Activated naive CD8-positive, alpha-beta T cell (primary cell): Measurements from ENCODE around the gene VWDE.

Experiments used
- H3K27ac Mint-ChIP-seq: one replicate; pipeline ENCODE4 v1.8.0; 2021; ENCODE audit warnings: mixed read lengths
- H3K27me3 Mint-ChIP-seq: one replicate; pipeline ENCODE4 v1.8.0; 2021; ENCODE audit warnings: mixed read lengths
- H3K36me3 Mint-ChIP-seq: one replicate; pipeline ENCODE4 v1.8.0; 2021; ENCODE audit warnings: mixed read lengths
- H3K4me1 Mint-ChIP-seq: one replicate; pipeline ENCODE4 v1.8.0; 2021; ENCODE audit warnings: low read depth, mixed read lengths
- H3K4me3 Mint-ChIP-seq: one replicate; pipeline ENCODE4 v1.8.0; 2021; ENCODE audit warnings: mild to moderate bottlenecking, mixed read lengths
- H3K9me3 Mint-ChIP-seq: one replicate; pipeline ENCODE4 v1.8.0; 2021; ENCODE audit warnings: low read depth, mixed read lengths

The VWDE gene

DNA sequence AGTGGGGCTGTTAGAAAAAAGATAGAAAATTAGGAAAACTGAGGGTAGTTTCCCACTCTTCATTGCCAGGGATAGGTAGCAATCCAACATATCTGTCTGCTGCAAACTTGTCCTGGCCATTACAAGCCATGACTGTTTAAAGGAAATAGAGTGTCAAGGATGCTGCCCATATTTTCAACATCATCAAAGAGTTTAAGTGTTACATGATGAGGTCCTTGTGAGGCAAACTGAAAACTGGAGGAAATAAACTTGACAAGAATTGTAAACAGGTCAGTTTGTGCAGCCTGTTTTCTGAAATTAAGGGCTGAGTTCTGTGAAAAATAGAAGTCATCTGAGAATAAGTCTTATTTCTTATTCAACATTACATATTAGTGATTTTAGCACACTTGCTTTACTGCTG, 78.0 kb downstream of the VWDE start:
- no peak overlapping the region for H3K27ac Mint-ChIP-seq
- H3K9me3 Mint-ChIP-seq, result no peaks in the 10 kb centered on the region
- no peak overlapping the region for H3K4me3 Mint-ChIP-seq
- no peaks in the 10 kb centered on the region for H3K27me3 Mint-ChIP-seq
- no peaks in the 10 kb centered on the region for H3K36me3 Mint-ChIP-seq
- peaks cover 4% of the 10 kb centered on the region for H3K4me1 Mint-ChIP-seq

DNA sequence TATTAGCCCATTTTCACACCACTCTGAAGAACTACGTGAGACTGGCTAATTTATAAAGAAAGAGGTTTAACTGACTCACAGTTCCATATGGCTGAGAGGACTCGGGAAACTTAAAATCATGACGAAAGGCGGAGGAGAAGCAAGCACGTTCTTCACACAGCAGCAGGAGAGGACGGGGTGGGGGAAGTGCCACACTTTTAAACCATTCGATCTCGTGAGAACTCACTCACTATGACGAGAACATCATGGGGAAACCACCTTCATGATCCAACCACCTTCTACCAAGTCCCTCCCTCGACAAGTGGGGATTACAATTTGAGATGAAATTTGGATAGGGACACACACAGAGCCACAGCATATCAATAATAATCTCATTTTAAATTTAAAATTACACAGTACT, 80.2 kb downstream of the VWDE start:
- Mint-ChIP-seq H3K4me1 (peaks cover 7% of the 10 kb centered on the region), H3K27me3 (no peaks in the 10 kb centered on the region), H3K27ac (no peak overlapping the region), H3K4me3 (no peak overlapping the region), H3K36me3 (no peaks in the 10 kb centered on the region), H3K9me3 (no peaks in the 10 kb centered on the region)

DNA sequence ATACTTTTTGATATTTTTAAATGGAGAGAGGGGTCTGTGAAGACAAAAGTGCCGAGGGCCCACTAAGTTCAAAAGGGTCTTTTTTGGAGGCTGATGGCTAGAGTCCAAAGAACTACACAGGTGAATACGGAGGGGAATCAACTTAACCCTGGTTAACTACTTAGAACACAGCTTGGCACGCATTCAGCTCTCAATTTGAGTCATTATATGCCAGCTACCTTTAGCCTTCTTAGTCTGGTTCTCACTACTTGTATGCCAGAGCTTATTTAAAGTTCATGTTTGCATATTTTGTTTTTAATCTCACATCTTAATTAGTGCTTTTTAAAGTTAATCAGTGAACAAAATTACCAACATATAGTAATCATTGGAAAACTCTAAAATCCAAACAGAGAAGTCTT, 80.8 kb downstream of the VWDE start:
- Mint-ChIP-seq H3K27ac (no peak overlapping the region), H3K9me3 (no peaks in the 10 kb centered on the region), H3K4me1 (peaks cover 7% of the 10 kb centered on the region), H3K4me3 (no peak overlapping the region), H3K27me3 (no peaks in the 10 kb centered on the region), H3K36me3 (no peaks in the 10 kb centered on the region)

DNA sequence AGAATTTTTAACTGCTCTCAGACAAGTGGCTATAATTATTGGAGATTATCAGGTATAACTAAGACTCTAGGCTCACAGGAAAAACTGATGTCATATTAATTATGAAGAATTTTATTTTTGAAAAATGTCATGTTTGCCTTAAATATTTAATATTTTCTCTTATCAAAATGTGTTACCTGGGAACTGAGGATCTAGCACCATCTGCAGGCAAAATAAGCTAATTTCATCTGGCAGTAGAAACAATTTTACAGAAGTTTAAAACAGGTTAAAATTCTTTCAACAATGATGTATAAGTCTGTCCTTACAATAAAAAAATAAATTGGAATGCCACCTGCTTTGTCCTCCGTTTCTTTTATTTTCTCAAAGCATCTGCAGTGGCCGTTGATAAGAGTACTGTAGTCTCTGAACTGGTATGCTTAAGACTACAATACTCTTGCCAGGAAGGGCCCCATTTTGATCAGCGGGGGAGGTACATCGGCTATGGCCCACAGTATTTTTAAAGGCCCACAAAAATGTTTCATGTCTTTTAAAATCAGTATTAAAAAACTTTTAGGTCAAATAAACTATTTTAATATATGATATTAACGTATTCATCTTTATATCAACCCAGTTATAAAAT, 81.3 kb downstream of the VWDE start:
- Mint-ChIP-seq H3K27me3 (no peaks in the 10 kb centered on the region), H3K27ac (no peak overlapping the region)

DNA sequence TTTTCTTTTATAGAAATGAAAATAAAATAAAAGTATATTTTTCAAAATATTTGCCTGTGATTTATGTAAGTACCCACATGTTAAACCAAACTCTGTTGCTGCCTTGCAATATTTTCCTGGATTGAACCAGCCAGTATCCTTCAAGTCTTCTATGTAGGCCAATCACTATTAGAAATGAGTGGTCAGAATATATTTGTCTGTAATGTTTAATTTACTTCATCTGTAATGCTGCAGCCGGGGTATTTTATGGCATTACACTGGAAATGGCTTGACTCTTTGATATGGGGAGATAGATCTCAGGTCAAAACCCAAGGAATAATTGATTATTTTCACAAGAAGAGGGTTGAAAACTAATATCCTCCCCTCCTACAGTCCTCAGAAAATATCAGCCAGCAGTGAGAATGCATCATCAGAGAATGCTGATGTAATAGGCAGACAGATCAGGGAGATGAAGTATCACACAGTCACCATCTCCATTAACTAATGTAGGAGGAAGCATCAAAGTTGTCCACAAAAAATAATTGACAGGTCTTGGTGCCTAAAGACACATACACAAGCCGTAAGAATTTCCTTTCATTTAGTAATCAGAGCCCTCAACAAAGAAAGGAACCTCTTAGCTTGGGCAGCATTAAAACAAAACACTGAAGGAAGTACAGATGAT, 82.5 kb downstream of the VWDE start:
- no peak overlapping the region for H3K27ac Mint-ChIP-seq
- H3K36me3 Mint-ChIP-seq, result no peaks in the 10 kb centered on the region
- H3K4me3 Mint-ChIP-seq, result no peak overlapping the region
- H3K27me3 Mint-ChIP-seq, result no peaks in the 10 kb centered on the region
- peaks cover 7% of the 10 kb centered on the region for H3K4me1 Mint-ChIP-seq
- no peaks in the 10 kb centered on the region for H3K9me3 Mint-ChIP-seq

More for the DNA sequence above, 81.3 kb downstream of the VWDE start:
- no peaks in the 10 kb centered on the region for H3K36me3 Mint-ChIP-seq
- no peaks in the 10 kb centered on the region for H3K9me3 Mint-ChIP-seq
- no peak overlapping the region for H3K4me3 Mint-ChIP-seq
- H3K4me1 Mint-ChIP-seq, result peaks cover 7% of the 10 kb centered on the region

DNA sequence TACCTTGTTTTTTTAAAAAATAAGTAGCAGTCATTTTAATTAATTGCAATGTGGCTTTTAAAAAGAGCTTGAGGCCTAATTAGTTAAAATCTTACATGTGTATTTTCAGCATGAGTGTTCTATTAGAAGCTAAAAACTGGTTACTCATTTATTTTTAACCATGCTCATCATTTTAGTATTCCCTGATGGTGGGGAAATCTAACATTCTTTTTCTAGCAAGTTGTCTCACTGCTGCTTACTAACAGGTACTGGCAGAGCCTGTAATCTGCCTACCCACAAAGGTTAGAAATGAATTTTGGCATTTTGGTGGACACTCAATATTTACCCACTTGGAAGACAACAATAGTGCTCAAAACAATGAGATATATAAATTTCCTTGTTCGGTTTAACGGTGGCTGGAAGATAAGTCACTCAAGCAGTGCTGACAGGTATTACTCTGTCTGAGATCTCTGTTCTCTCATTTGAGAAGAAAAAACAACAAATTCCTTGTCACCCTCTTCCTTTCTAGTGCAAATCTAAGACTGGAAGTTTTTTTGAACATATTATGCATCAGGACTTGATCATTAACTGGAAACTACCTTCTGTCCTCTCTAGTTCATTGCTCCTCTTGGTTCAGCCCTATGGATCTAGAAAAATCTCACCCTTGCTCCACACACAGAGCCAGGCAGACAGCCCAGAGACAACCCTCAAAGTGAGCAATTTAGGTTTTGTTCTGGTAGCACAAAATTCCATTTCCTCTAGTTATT, 83.3 kb downstream of the VWDE start:
- Mint-ChIP-seq H3K9me3 (no peaks in the 10 kb centered on the region), H3K27me3 (no peaks in the 10 kb centered on the region), H3K36me3 (no peaks in the 10 kb centered on the region), H3K27ac (no peak overlapping the region), H3K4me3 (no peak overlapping the region), H3K4me1 (peaks cover 7% of the 10 kb centered on the region)

DNA sequence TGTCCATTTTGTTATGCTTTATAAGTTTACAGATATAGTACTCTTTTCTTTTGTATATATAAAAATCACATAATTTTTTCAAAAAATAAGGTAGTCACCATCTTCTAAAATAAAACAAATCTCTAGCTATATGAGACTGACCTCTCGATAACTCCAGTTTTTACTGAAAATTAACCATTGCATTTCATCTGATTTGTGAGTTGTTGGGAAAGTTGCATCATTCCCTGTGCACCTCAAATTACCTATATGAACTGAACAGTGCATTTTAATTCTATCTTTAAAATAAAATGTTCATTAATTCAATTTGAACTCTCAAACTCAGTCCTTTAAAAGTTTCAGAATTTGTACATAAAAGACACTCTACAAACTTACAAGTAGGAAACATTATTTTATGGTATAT, 86.0 kb downstream of the VWDE start:
- no peaks in the 10 kb centered on the region for H3K9me3 Mint-ChIP-seq
- H3K4me1 Mint-ChIP-seq, result peaks cover 9% of the 10 kb centered on the region
- no peak overlapping the region for H3K4me3 Mint-ChIP-seq
- H3K36me3 Mint-ChIP-seq, result peaks cover 2% of the 10 kb centered on the region
- no peaks in the 10 kb centered on the region for H3K27me3 Mint-ChIP-seq
- no peak overlapping the region for H3K27ac Mint-ChIP-seq

DNA sequence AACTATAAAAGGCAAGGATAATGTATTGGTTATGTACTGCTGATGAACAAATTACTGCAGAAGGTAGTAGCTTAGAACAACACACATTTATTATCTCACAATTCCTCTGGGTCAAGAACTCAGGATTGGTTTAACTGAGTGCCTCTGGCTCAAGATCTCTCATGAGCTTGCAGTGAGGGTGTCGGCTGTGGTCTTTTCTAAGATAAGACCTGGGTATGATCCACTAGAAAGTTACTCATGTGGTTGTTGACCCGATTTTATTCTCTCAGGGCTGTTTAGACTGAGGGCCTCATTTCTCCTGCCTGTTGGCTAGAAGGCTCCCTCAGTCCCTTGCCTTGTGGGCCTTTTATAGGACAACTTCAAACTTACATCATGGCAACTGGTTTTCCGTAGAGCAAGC, 86.7 kb downstream of the VWDE start:
- H3K9me3 Mint-ChIP-seq, result no peaks in the 10 kb centered on the region
- no peaks in the 10 kb centered on the region for H3K27me3 Mint-ChIP-seq
- no peak overlapping the region for H3K4me3 Mint-ChIP-seq
- H3K36me3 Mint-ChIP-seq, result peaks cover 4% of the 10 kb centered on the region
- no peak overlapping the region for H3K27ac Mint-ChIP-seq
- H3K4me1 Mint-ChIP-seq, result peaks cover 7% of the 10 kb centered on the region

DNA sequence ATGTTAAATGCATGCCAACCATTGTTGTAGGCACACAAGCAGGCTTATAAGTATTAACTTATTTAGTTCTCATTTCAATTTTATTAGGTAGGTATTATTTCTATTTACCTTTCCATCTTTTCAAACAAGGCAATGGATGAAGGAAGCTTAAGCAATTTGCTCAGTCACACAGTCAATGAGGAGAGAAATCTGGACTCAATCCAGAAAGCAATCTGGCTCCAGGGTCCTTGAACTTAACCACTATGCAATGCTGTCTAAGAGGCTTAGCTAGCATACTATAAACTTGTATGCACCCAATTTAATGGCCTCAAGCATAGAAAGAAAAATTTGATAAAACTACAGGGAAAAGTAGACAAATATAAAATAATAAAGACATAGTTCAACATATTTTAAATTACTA, 88.6 kb downstream of the VWDE start:
- H3K4me3 Mint-ChIP-seq, result no peak overlapping the region
- H3K9me3 Mint-ChIP-seq, result no peaks in the 10 kb centered on the region
- no peaks in the 10 kb centered on the region for H3K27me3 Mint-ChIP-seq
- H3K36me3 Mint-ChIP-seq, result peaks cover 6% of the 10 kb centered on the region
- H3K4me1 Mint-ChIP-seq, result peaks cover 2% of the 10 kb centered on the region
- no peak overlapping the region for H3K27ac Mint-ChIP-seq

DNA sequence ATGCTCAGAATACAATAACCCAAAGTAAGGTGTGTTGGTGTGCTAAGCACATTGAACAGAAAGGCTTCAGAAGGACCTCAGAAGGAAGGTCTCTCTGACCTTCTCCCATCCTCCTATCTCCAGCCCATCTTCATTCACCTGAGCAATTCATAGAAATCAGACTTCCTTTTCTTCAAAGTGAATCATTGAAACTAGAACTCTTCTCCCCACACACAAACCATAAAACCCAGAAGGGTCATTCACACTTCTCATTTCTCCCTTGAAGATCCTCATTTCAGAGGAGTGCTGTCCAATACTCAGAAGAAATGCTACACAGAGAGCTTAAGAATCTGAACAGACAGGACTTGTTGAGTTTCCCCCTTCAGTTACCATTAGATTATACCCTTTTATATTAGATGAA, 89.5 kb downstream of the VWDE start:
- no peaks in the 10 kb centered on the region for H3K9me3 Mint-ChIP-seq
- H3K27me3 Mint-ChIP-seq, result no peaks in the 10 kb centered on the region
- no peak overlapping the region for H3K4me3 Mint-ChIP-seq
- H3K4me1 Mint-ChIP-seq, result peaks cover 2% of the 10 kb centered on the region
- H3K36me3 Mint-ChIP-seq, result peaks cover 6% of the 10 kb centered on the region
- H3K27ac Mint-ChIP-seq, result no peak overlapping the region

DNA sequence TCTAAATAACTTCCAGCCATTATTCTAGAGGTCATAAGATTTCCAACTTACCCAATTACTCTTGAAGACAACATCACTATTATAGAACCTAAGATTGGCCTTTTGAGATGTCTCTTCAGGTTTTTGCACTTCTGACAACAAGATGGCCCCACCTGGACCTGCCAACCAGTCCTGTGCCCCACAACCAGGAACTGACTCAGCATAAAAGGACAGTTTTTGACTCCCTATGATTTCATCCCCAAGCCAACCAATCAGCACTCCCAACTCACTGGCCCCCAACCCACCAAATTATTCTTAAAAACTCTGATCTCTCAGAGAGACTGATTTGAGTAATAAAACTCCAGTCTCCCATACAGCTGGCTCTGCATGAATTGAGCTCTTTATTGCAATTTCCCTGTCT, 98.2 kb downstream of the VWDE start:
- no peaks in the 10 kb centered on the region for H3K27me3 Mint-ChIP-seq
- H3K4me1 Mint-ChIP-seq, result peaks cover 9% of the 10 kb centered on the region
- no peak overlapping the region for H3K4me3 Mint-ChIP-seq
- H3K9me3 Mint-ChIP-seq, result peaks cover 12% of the 10 kb centered on the region
- H3K27ac Mint-ChIP-seq, result no peak overlapping the region
- peaks cover 7% of the 10 kb centered on the region for H3K36me3 Mint-ChIP-seq

DNA sequence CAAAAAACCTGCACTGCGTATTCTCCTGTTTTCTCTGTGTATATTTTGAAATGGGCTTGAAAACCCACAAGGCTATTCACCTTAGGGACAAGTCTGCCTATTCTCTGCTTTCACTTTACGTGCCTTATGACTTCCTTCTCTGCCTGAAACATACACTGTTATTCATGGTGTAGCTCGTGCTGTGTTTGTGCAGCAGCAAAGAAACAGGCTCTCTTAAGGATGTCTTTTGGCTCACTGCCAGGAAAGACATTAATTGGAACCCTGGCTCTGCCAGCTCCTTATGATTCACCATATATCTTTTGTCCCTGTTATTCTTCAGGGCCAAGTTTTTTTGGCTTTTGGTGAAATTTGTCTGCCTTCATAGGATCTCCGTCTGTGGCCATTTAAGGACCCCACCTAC, 100.2 kb downstream of the VWDE start:
- Mint-ChIP-seq H3K36me3 (peaks cover 5% of the 10 kb centered on the region), H3K27ac (no peak overlapping the region), H3K4me3 (no peak overlapping the region), H3K9me3 (peaks cover 12% of the 10 kb centered on the region), H3K27me3 (no peaks in the 10 kb centered on the region), H3K4me1 (peaks cover 10% of the 10 kb centered on the region)

DNA sequence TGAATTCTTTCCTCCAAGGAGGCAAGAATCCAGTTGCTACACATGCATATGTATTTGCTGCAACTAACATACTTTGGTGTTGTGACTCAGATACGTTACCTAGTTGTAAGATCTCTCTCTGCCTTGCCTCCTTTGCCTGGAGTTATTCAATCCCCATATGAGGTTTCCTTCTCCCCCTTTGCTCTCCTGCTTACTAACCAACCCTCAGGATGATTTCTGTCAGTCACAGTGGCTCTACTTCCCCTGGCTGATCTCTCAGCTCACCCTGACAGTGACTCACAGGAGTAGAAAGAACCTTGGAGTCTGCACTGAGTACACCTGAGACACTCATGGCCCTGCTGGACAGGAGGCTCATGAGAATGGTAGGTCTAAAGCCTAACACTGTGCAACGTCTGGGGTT, 100.6 kb downstream of the VWDE start:
- H3K27me3 Mint-ChIP-seq, result no peaks in the 10 kb centered on the region
- peaks cover 11% of the 10 kb centered on the region for H3K4me1 Mint-ChIP-seq
- H3K4me3 Mint-ChIP-seq, result no peak overlapping the region
- H3K9me3 Mint-ChIP-seq, result peaks cover 12% of the 10 kb centered on the region
- H3K27ac Mint-ChIP-seq, result no peak overlapping the region
- peaks cover 5% of the 10 kb centered on the region for H3K36me3 Mint-ChIP-seq

DNA sequence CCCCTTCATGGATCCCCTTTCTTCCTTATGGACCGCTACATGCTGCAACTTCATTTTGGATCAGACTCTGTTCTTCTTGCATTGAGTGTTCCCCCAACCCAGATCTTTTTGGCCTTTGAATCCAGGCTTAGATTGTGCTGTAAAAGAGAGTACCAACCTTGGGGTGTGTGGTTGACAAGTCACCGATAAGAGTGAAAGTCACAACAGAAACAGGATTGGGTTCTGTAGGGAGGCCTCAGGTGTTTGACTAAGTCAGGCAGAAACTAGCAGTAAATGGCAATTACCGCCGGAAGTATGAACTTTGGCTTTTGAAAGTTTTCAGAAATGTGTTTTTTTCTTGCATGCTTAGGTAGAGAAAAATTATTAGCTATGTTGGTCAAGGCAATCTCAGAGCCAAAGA, 103.2 kb downstream of the VWDE start:
- H3K36me3 Mint-ChIP-seq, result peaks cover 5% of the 10 kb centered on the region
- peaks cover 16% of the 10 kb centered on the region for H3K4me1 Mint-ChIP-seq
- H3K27me3 Mint-ChIP-seq, result no peaks in the 10 kb centered on the region
- H3K4me3 Mint-ChIP-seq, result no peak overlapping the region
- H3K27ac Mint-ChIP-seq, result no peak overlapping the region
- H3K9me3 Mint-ChIP-seq, result peaks cover 12% of the 10 kb centered on the region

DNA sequence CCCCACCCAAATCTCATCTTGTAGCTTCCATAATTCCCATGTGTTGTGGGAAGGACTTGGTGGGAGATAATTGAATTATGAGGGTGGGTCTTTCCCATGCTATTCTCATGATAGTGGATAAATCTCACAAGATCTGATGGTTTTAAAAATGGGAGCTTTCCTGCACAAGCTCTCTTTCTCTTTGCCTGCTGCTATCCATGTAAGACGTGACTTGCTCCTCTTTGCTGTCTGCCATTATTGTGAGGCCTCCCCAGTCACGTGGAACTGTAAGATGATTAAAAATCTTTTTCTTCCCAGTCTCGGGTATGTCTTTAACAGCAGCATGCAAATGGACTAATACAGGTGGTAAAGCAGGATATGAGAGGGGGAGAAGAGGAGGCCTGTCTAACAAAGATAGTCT, 104.3 kb downstream of the VWDE start:
- peaks cover 16% of the 10 kb centered on the region for H3K4me1 Mint-ChIP-seq
- H3K4me3 Mint-ChIP-seq, result no peak overlapping the region
- H3K27ac Mint-ChIP-seq, result no peak overlapping the region
- peaks cover 4% of the 10 kb centered on the region for H3K9me3 Mint-ChIP-seq
- no peaks in the 10 kb centered on the region for H3K27me3 Mint-ChIP-seq
- peaks cover 3% of the 10 kb centered on the region for H3K36me3 Mint-ChIP-seq
